Right lobe of liver (tissue), 4 donors: Measurements from ENCODE around the gene NAXE.

ENCODE experiments used
- CTCF ChIP-seq, 4 donors: fragments of 200-600 bp in 3 of 4; fragments of 450-650 bp in 1 of 4; IDR thresholded peaks; one replicate each; pipeline versions ENCODE4 v1.5.1 to v1.8.0; 2016 to 2022; ENCODE audit warnings: antibody characterized with exemption in 4 of 4, mild to moderate bottlenecking in 2 of 4
- POLR2A ChIP-seq: fragments of 450-650 bp; IDR thresholded peaks from one replicate; pipeline ENCODE4 v1.6.1; 2017; ENCODE audit warnings: antibody characterized with exemption, mild to moderate bottlenecking
- donor health status: DM: no; HTN: no; CAD: no.
- donor health status: DM: no; HTN: no; CAD: no.
- donor health status: DM: no; HTN: yes; CAD: no.

DNA sequence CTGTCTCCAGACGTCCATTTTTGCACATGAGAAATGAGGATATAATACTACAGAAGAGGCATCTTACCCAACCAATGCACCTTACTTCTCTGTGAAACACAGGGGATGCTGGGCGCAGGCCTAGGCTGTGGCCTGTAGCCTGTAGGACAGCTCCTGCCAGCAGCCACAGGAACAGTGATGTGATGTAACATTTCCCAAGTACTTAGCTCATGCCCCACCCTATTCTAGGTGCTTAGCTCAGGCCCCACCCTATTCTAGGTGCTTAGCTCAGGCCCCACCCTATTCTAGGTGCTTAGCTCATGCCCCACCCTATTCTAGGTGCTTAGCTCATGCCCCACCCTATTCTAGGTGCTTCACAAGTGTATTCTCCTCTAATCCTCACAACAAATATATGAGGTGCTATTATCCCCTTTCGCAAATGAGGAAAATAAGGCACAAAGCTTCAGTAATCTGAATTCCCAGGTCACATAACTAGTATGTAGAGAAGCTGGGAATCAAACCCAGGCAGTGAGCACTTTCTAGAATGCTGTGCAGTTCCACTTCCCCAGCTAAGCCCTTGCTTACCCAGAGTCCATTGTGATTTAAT is 4.6 kb upstream of the NAXE start:
- TF ChIP-seq POLR2A = no peak
- TF ChIP-seq CTCF (IDR thresholded peaks at IDR 0.05) = no peak
